Measurements from ENCODE around the gene CEP97. TPM values are rescaled to one million over a fixed set of nuclear protein-coding genes. Genes with fewer than 3 reads are reported as not detected.
"Not testable (repeated sequence)": the region's sequence is repeated elsewhere in the genome, so short reads cannot be mapped to it uniquely, and the experiment has no call there.

CEP97 gene
- total RNA-seq, 2 donors from 2014 or later: 13.7 to 21.3 TPM

GRCh38 chr3:101676216-101676764, 48.1 kb upstream of the CEP97 start:
- no peaks in the 10 kb centered on the region for H3K27me3 Mint-ChIP-seq (ENCODE audit: insufficient read depth)
- Histone ChIP-seq H3K27ac (ENCODE audit: low read depth, low read length) (peak overlapping the region; percentile 82), H3K36me3 (ENCODE audit: control insufficient read depth, insufficient read depth, low read length) (peaks cover 28% of the 10 kb centered on the region), H3K4me3 (ENCODE audit: low read length) (peak overlapping the region; percentile 89), H3K9ac (ENCODE audit: extremely low read depth, low read length, poor library complexity, severe bottlenecking) (peak overlapping the region; percentile 90), H3K9me3 (ENCODE audit: control insufficient read depth, low read length) (no peaks in the 10 kb centered on the region), H3K4me1 (ENCODE audit: control insufficient read depth, insufficient read depth, low read length) (peaks cover 3% of the 10 kb centered on the region), H3K27me3 (ENCODE audit: control insufficient read depth, insufficient read depth, low read length, poor library complexity, severe bottlenecking) (no peaks in the 10 kb centered on the region)
- peaks cover 5% of the 10 kb centered on the region for H3K4me1 Mint-ChIP-seq
- TF ChIP-seq CTCF (conservative IDR thresholded peaks at IDR 0.05): peak; percentile 29
- no peaks in the 10 kb centered on the region for H3K9me3 Mint-ChIP-seq
- H3K36me3 Mint-ChIP-seq (ENCODE audit: low read depth): peaks cover 32% of the 10 kb centered on the region
- DNase-seq: peak; percentile 98
- H3K4me3 Mint-ChIP-seq: peak overlapping the region; percentile 97
- WGBS, 2 experiments (ENCODE audit: insufficient coverage in 1 of 2, insufficient read length in 1 of 2): 0% methylated on average over 22 to 57 of the region's 57 CpGs
- H3K27ac Mint-ChIP-seq: peak overlapping the region; percentile 97

- H3K4me3 Mint-ChIP-seq: peak within 1 kb of the TSS; percentile 97
- TF ChIP-seq CTCF (conservative IDR thresholded peaks at IDR 0.05): peak; percentile 72
- H3K9me3 Mint-ChIP-seq: no peaks in the 10 kb centered on the region
- peaks cover 28% of the 10 kb centered on the region for H3K36me3 ChIP-seq (ENCODE audit: control insufficient read depth, insufficient read depth, low read length)
- no peaks in the 10 kb centered on the region for H3K27me3 ChIP-seq (ENCODE audit: control insufficient read depth, insufficient read depth, low read length, poor library complexity, severe bottlenecking)
- peaks cover 32% of the 10 kb centered on the region for H3K36me3 Mint-ChIP-seq (ENCODE audit: low read depth)
- WGBS, 2 experiments (ENCODE audit: insufficient coverage in 1 of 2, insufficient read length in 1 of 2): 0% methylated on average over 31 to 57 of the region's 57 CpGs
- H3K27ac Mint-ChIP-seq: peak within 1 kb of the TSS; percentile 97
- peaks cover 5% of the 10 kb centered on the region for H3K4me1 Mint-ChIP-seq
- peak; percentile 100 for DNase-seq
- no peaks in the 10 kb centered on the region for H3K9me3 ChIP-seq (ENCODE audit: control insufficient read depth, low read length)
- H3K9ac ChIP-seq (ENCODE audit: extremely low read depth, low read length, poor library complexity, severe bottlenecking): peak within 1 kb of the TSS; percentile 90
- H3K27ac ChIP-seq (ENCODE audit: low read depth, low read length): peak within 1 kb of the TSS; percentile 82
- peak within 1 kb of the TSS; percentile 89 for H3K4me3 ChIP-seq (ENCODE audit: low read length)
- no peaks in the 10 kb centered on the region for H3K27me3 Mint-ChIP-seq (ENCODE audit: insufficient read depth)
- H3K4me1 ChIP-seq (ENCODE audit: control insufficient read depth, insufficient read depth, low read length): peaks cover 3% of the 10 kb centered on the region
Observed at GRCh38 chr3:101676765-101677435, 47.5 kb upstream of the CEP97 start, which contains the start of gene ZBTB11. ZBTB11 (minus strand) TSS chr3:101677132; CDS start chr3:101676914, 218 bp downstream.

- Histone ChIP-seq H3K4me1 (ENCODE audit: control insufficient read depth, insufficient read depth, low read length) (peaks cover 3% of the 10 kb centered on the region), H3K9me3 (ENCODE audit: control insufficient read depth, low read length) (no peaks in the 10 kb centered on the region), H3K4me3 (ENCODE audit: low read length) (peak overlapping the region; percentile 89), H3K36me3 (ENCODE audit: control insufficient read depth, insufficient read depth, low read length) (peaks cover 33% of the 10 kb centered on the region), H3K9ac (ENCODE audit: extremely low read depth, low read length, poor library complexity, severe bottlenecking) (no peak overlapping the region), H3K27ac (ENCODE audit: low read depth, low read length) (peak overlapping the region; percentile 1), H3K27me3 (ENCODE audit: control insufficient read depth, insufficient read depth, low read length, poor library complexity, severe bottlenecking) (no peaks in the 10 kb centered on the region)
- Mint-ChIP-seq H3K27me3 (ENCODE audit: insufficient read depth) (no peaks in the 10 kb centered on the region), H3K4me3 (peak overlapping the region; percentile 97), H3K27ac (peak overlapping the region; percentile 97), H3K9me3 (no peaks in the 10 kb centered on the region), H3K4me1 (peaks cover 5% of the 10 kb centered on the region), H3K36me3 (ENCODE audit: low read depth) (peaks cover 39% of the 10 kb centered on the region)
- 74 to 78% methylated on average over 22 to 27 of the region's 29 CpGs for WGBS, 2 experiments (ENCODE audit: insufficient coverage in 1 of 2, insufficient read length in 1 of 2)
- DNase-seq: peak; percentile 69
- TF ChIP-seq CTCF (conservative IDR thresholded peaks at IDR 0.05): peak; percentile 13
Observed at GRCh38 chr3:101677436-101678286, 46.8 kb upstream of the CEP97 start.

GRCh38 chr3:101678837-101679236, 45.6 kb upstream of the CEP97 start:
- 100% methylated on average over 1 of the region's 2 CpGs; no CpG with 5 or more reads in 1 of the 2 experiments for WGBS, 2 experiments (ENCODE audit: insufficient coverage in 1 of 2, insufficient read length in 1 of 2)
- not testable (repeated sequence) for H3K27me3 ChIP-seq (ENCODE audit: control insufficient read depth, insufficient read depth, low read length, poor library complexity, severe bottlenecking); H3K9me3 ChIP-seq (ENCODE audit: control insufficient read depth, low read length); H3K4me3 Mint-ChIP-seq; H3K27ac ChIP-seq (ENCODE audit: low read depth, low read length); H3K4me1 Mint-ChIP-seq; H3K4me3 ChIP-seq (ENCODE audit: low read length); H3K9ac ChIP-seq (ENCODE audit: extremely low read depth, low read length, poor library complexity, severe bottlenecking); H3K4me1 ChIP-seq (ENCODE audit: control insufficient read depth, insufficient read depth, low read length); DNase-seq; H3K27me3 Mint-ChIP-seq (ENCODE audit: insufficient read depth); H3K9me3 Mint-ChIP-seq; H3K27ac Mint-ChIP-seq
- H3K36me3 Mint-ChIP-seq (ENCODE audit: low read depth): peaks cover 43% of the 10 kb centered on the region
- peaks cover 40% of the 10 kb centered on the region for H3K36me3 ChIP-seq (ENCODE audit: control insufficient read depth, insufficient read depth, low read length)

Measured in endodermal cell (in vitro differentiated cells).